GM18870 (cell line): ENCODE data around the gene MBOAT7.
A peak's percentile ranks its signal among the peaks of the same experiment; 100 is the strongest.

ENCODE experiments used
- ATAC-seq: cut with Tn5 transposase; IDR thresholded peaks from one replicate; pipeline ENCODE4 v1.9.1; 2021; ENCODE audit warnings: moderate library complexity; ENCODE audit not compliant: unreplicated experiment

Gene MBOAT7

DNA sequence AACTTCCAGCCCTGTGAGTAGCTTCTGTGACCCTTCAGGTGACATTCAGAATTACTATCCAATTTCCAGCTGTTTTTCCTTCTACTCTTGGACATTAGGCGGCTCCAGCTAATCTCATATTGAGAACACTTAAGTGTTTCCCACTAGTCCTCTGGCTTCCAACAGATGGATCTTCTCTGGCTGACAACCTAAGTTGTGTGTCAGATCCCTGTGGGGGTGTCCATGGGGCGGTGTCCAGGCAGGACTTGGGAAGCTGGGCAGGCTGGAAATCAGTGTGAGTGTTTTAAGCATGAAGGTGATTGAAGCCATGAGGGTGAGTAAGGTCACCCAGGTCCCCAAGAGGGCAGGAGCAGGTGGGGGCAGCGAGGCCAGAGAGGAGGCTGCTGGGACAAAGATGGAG lies 41.7 kb downstream of the MBOAT7 start:
- no peak for ATAC-seq

DNA sequence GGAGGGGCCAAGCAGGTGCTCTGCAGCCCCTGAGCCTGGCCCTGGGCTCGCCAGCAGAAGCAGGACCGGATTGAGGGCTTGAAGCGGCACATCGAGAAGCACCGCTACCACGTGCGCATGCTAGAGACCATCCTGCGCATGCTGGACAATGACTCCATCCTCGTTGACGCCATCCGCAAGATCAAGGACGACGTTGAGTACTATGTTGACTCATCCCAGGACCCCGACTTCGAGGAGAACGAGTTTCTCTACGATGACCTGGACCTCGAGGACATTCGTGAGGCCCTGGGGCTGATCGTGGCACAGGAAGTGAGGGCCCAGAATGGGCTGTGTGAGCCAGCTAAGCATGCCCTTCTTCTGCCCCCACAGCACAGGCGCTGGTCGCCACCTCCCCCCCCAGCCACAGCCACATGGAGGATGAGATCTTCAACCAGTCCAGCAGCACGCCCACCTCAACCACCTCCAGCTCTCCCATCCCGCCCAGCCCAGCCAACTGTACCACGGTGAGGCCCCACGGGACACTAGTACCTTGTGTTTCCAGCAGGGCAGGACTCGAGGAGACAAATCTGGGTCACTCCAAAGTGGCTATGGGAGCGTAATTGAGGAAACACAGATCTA lies 43.7 kb downstream of the MBOAT7 start:
- ATAC-seq, result no peak

- ATAC-seq, result no peak
Observed at GRCh38 chr19:54142166-54142780, 47.1 kb downstream of the MBOAT7 start.

DNA sequence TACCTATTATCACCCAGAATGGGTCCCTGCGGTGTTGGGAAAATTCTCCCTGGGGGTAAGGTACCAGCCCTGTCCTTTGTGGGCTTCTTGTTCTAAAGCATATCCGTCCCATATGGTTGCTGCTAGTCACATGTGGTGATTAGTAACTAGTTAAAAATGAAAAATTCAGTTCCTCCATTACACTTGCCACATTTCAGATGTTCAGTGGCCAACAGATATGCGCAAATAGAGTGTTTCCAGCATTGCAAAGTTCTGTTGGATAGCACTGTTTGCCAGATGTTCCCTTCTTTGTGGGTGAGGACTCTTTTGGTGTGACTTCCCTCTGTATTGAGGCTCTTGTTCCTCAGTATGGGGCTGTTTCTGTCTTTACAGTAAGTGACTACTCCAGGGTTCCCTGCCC lies 48.0 kb downstream of the MBOAT7 start:
- no peak for ATAC-seq

DNA sequence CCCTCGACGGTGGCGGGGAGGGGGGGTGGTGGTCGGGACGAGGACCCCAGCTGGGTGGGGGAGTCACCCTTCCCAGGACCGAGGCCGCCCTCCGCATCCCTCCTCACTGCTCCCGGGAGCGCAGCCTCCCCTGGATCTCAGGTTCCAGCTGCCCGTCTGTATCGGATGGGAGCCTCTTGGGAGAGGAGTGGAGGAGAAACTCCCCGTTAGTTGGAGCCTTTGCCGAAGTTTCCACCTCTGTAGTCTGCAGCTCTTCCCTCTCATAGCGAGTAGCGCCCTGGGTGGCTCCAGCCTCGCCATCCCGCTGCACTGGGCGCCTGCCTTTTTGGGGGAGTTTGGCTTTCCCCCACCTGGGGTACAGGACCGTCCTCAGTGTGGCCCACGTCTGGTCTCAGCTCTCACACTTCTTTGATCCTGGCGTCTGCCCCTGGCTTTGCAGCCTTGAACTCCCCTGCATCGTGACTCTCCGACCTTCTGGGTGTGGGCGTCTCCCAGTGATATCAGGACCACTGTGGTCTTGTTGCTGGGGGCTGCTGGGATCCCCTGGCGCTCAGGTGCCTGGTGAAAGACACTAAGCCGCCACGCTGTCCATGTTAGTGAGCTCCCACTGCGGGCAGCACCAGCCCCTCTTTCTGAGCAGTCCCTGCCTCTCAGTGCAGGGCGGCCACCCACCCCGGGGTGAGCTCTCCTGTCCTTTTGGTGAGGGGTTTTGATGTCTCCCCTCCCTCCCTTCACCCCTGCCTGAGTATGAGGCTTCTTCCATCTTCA lies 50.7 kb downstream of the MBOAT7 start:
- no peak for ATAC-seq

- ATAC-seq, result no peak
Observed at GRCh38 chr19:54137699-54138488, 51.5 kb downstream of the MBOAT7 start, which contains the start of gene CNOT3. Gene CNOT3, plus strand, starts transcription at chr19:54137762. Its CDS starts 5,217 bp downstream, at chr19:54142979.

DNA sequence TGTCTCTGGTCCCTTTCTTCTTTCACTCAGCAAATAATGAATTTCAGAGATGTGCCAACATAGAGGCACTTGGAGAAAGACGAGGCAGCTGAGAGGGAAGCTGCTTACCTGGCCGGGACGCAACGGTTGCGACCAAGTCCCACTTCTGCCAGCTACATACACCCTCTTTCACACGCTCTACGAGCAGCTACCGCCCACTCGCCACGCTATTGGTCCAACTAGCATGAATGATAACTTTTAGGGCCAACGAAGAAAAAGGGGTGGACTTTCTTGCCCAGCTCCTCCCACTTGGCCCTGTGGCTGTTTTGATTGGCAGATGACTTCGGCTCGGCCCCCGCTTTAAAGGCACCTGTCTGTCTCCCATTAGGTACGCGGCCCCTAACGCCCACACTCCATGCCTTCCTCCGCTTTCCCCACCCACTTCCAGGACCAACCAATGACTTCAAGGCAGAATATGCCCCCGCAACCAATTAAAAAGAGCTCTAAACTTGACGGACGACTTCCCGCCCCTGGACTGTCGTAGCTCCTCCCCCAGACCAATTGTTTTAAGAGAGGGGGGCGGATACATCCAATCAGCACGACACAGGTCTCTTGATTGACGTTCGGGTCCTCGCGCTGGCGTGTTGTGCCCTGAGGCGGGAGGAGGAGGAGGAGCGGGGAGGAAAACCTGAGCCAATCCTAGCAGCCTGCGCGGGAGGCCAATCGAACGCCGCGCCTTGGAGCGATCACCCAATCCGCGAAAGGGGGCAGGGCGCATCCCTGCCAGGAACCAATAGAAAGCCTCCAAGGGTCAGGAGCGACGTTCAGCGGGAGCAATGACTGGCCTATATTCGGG lies 52.3 kb downstream of the MBOAT7 start:
- peak; percentile 80 for ATAC-seq

GRCh38 chr19:54136086-54136863 lies 53.1 kb downstream of the MBOAT7 start:
- ATAC-seq, result no peak

DNA sequence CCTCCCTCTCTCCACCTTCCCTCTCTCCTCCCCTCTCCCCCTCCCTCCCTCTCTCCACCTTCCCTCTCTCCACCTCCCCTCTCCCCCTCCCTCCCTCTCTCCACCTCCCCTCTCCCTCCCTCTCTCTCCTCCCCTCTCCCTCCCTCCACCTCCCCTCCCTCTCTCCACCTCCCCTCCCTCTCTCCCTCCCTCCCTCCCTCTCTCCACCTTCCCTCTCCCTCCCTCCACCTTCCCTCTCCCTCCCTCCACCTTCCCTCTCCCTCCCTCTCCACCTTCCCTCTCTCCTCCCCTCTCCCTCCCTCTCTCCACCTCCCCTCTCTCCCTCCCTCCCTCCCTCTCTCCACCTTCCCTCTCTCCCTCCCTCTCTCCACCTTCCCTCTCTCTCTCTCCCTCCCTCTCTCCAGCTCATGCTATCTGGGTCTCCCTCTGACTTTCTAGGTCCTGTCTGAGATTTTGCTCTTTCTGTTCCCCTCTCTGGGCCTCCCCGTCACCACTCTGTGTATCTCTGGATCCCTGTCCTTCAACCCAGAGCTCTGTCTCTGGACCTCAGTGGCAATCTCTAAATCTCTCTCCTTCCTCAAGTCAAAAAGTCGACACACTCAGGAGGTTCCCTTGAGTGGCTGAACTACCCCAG lies 55.3 kb downstream of the MBOAT7 start:
- no peak for ATAC-seq

DNA sequence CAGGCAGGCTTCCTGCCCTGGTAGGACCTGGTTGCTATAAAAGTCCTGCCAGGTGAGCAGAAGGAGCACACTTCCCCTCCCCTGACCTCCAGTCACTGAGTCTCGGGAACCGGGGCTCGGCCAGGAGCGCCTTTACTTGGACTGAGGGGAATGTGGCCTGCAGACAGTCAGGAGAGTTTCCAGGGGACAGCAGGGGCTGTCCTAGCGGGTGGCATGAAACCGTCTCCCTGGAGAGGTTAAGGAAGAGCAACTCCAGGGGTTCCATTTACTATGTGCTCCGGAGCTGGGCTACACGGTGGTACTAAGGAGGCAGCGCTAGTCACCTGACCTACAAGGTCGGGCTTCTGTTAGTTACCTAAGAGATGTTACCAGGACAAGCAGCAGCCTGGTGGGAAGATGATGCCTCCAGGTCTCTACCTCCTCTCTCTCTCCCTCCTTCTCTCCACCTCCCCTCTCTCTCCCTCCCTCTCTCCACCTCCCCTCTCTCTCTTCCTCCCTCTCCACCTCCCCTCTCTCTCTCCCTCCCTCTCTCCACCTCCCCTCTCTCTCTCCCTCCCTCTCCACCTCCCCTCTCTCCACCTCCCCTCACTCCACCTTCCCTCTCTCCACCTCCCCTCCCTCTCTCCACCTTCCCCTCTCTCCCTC lies 55.9 kb downstream of the MBOAT7 start:
- ATAC-seq, result no peak

DNA sequence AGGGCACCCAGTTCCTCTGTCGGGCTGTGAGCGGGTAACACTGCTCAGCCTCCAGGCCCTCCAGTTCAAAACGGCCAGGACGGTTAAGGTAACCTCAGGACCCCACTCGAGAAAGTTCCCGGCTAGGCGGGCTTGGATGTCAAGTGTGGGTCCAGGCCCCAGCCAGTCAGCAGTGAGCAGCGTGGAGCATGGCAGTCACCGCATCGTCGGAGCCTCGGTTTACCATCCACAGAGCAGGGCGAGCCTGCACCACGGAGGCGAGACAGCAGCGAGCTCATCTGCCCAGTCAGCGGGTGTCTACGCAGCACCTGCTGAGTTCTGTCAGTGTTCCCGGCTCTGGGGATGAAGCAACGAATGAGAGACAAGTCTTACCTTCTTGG lies 59.8 kb downstream of the MBOAT7 start:
- ATAC-seq, result no peak

DNA sequence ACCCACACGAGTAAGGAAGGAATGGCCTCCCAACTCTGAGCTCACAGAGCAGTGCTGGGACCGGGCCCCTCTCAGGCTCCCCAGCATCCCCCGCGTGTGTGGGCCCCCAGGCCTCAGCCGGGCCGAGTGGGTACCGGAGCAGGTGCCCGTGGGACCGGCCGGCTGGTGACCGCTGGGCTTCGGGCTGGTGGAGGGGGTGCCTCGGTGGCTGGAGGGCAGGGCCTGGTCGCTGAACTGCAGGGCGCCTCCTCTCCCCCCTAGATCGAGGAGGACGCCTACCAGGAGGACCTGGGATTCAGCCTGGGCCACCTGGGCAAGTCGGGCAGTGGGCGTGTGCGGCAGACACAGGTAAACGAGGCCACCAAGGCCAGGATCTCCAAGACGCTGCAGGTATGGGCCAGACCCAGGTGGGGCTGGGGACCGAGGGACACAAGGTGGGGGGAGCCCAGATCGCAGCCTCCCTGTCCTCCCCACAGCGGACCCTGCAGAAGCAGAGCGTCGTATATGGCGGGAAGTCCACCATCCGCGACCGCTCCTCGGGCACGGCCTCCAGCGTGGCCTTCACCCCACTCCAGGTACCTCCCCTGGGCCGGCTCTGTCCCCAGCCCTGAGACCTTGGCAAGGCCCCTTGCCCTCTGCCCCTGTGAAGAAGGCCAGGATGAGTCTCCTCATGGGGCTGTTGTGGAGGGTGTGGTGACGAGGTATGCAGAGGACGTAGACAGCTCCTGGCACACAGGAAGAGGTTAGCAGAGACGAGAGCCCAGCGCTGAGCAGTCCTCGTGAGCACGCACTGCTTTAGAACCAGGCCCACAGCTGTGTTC lies 60.4 kb downstream of the MBOAT7 start:
- ATAC-seq, result no peak

GRCh38 chr19:54128441-54128725 lies 61.0 kb downstream of the MBOAT7 start:
- no peak for ATAC-seq

DNA sequence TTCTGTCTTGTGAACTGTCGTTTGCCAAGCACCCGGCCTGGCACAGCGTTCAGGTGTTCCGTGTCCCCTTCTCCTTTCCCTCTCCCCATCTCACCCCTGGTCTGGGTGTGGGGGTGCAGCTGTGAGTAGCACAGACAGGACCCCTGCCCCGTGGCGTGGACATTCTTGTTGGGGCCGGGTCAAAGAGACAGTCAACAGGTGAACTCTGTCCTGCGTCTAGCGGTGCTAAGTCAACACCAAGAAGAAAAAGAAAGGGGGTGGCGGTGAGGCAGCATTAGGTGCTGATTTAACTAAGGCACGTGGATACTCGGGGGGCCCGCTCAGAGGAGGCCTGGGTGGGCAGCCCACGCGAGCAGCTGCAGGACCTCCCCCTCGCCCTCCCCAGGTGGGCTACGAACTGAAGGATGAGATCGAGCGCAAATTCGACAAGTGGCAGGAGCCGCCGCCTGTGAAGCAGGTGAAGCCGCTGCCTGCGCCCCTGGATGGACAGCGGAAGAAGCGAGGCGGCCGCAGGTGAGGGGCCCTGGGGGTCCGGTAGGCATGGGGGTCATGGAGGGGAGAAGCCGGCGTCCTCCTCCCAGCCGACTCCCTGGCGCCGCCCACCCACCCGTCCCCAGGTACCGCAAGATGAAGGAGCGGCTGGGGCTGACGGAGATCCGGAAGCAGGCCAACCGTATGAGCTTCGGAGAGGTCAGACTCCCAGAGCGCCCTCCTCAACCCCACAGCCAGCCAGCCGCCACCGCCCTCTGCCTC lies 61.5 kb downstream of the MBOAT7 start:
- no peak for ATAC-seq

GRCh38 chr19:54125713-54126112 lies 63.7 kb downstream of the MBOAT7 start:
- no peak for ATAC-seq

GRCh38 chr19:54124393-54124792 lies 65.0 kb downstream of the MBOAT7 start:
- no peak for ATAC-seq

DNA sequence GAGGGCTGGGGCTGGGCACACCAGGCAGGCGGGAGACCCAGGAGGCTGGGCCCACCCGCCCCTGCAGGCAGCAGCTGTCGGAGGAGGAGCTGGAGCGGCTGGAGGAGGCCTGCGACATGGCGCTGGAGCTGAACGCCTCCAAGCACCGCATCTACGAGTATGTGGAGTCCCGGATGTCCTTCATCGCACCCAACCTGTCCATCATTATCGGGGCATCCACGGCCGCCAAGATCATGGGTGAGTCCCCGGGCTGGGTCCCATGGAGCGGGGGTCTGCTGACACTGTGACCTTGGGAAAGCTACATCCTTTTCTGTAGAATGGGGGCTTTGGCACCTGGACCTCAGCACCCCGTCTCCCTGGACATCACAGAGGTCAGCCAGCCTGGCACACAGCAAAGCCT lies 65.7 kb downstream of the MBOAT7 start:
- no peak for ATAC-seq
